Ovary (tissue), 3 donors: ENCODE results near the gene CUBN.

Experiments
- CTCF ChIP-seq, 3 donors: fragments of 450-650 bp in 2 of 3; fragments of 200-600 bp in 1 of 3; IDR thresholded peaks; one replicate each; pipeline versions ENCODE4 v1.5.1 to v1.8.0; 2016 to 2022; ENCODE audit warnings: antibody characterized with exemption in 3 of 3, mild to moderate bottlenecking in 1 of 3
- EP300 ChIP-seq: sonication (generic); formaldehyde crosslinking; IDR thresholded peaks from one replicate; pipeline ENCODE4 v1.6.1; 2017; ENCODE audit warnings: antibody characterized with exemption
- donor health status: DM: no; HTN: no; CAD: no.

GRCh38 chr10:17119845-17120244 is 9.8 kb downstream of the CUBN start:
- TF ChIP-seq EP300, result no peak
- no peak for TF ChIP-seq CTCF (IDR thresholded peaks at IDR 0.05)
